Coronary artery (tissue), 2 donors: ENCODE results near the gene PLEK2.
"Not testable (repeated sequence)": the region's sequence is repeated elsewhere in the genome, so short reads cannot be mapped to it uniquely, and the experiment has no call there.

Experiments used
- DNase-seq: peaks from one replicate; pipeline ENCODE4 v3.0.0-alpha.2; 2017; ENCODE audit warnings: low spot score
- H3K27ac ChIP-seq, 2 donors: fragments of 200-600 bp; sonication (generic); one replicate each; pipeline ENCODE4 v1.5.1; 2016 to 2019
- H3K4me3 ChIP-seq: fragments of 200-600 bp; sonication (generic); 2 replicates; pipeline ENCODE4 v1.5.1; 2016; ENCODE audit warnings: mild to moderate bottlenecking, moderate library complexity
- TF ChIP-seq, protein P1 (sequence below): fragments of 200-600 bp; sonication (generic); IDR thresholded peaks from one replicate; pipeline ENCODE4 v1.5.1; 2019; ENCODE audit warnings: antibody characterized with exemption

Gene PLEK2

DNA sequence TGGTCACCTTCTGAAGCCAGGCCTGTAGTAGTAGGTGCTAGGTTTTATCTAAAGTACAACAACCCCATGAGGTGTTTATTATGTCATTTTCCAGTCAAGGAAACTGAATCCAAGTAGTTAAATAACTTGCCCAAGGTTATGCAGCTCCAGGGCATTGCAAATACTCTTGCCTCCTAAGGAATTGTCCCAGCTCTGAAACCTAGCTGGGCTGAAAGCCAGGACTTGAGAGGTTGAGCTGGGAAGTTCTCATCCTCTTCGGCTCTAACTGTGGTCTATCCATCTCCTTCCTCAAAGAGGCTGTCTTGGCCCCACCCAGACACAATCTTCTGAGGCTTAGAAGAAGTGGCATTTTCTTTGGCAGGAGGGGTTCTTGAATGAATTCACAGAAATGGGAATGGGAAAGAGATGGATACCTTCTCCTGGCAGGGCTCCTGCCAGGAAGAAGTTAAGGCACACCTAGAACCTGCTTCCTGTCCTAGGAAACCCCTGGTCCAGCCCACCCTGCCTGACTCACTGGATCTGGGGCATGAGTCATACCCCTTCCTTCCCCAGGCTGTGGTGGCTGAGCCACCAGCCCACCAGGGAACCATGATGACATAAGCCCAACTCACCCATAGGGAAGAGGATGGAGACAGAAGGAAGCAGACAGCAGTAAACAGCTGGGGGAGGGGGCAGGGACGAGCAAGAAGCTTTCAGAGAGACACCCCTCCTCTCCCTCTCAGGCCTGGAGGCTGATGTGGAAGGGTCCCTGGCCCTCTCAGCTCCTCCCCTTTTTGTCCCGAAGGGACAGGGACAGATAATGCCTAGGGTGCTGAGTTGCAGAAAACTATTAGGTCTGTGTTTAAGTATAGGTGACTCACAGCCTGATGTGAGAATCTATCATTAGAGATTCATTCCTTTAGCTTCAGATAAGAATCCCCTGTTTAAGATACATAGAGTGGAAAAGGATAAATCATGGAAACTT, 2.1 kb upstream of the PLEK2 start:
- no peak for DNase-seq
- no peak overlapping the region for H3K27ac ChIP-seq
- H3K4me3 ChIP-seq = no peak overlapping the region
- TF ChIP-seq, protein P1, sequence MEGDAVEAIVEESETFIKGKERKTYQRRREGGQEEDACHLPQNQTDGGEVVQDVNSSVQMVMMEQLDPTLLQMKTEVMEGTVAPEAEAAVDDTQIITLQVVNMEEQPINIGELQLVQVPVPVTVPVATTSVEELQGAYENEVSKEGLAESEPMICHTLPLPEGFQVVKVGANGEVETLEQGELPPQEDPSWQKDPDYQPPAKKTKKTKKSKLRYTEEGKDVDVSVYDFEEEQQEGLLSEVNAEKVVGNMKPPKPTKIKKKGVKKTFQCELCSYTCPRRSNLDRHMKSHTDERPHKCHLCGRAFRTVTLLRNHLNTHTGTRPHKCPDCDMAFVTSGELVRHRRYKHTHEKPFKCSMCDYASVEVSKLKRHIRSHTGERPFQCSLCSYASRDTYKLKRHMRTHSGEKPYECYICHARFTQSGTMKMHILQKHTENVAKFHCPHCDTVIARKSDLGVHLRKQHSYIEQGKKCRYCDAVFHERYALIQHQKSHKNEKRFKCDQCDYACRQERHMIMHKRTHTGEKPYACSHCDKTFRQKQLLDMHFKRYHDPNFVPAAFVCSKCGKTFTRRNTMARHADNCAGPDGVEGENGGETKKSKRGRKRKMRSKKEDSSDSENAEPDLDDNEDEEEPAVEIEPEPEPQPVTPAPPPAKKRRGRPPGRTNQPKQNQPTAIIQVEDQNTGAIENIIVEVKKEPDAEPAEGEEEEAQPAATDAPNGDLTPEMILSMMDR = no peak

DNA sequence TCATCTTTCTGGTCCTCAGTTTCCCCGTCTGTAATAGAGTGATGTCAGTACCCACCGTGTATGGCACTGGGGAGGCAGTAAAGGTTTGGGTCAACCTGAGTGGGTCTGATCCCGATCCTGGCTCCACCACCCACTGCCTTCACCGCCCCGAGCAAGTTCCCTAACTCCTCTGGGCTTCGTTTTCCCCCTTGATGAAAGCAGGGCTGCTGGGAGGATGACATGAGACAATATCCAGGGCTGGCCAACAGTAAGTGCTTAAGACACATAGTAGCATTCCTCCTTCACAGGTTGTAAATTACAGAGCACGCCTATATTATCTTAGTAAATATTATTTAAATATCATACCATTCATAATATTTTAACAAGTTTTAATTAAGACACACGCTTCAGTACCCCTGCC, 595 bp downstream of the PLEK2 start:
- TF ChIP-seq, protein P1 = no peak
- H3K27ac ChIP-seq = no peak overlapping the region
- DNase-seq = no peak
- H3K4me3 ChIP-seq = peak overlapping the region; percentile 70

DNA sequence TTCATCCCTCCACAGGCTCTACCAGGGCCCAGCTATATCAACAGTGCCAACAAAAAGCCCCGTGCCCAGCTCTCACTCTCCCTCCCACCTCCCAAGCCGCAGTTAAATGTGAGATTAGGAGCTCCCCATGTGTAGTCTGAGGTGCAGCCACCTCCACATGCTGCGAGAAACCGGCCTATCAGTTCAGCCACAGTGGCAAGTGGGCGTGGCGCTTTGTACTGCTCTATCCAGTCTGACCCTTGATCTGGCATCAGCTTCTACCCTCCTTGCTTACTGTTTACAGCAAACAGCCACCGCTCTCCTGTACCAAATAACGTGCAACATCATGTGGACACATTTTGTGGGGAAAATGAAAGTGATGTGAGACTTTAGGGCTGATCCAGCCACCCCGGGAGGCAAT, 1.7 kb downstream of the PLEK2 start:
- Histone ChIP-seq H3K27ac (no peak overlapping the region), H3K4me3 (no peak overlapping the region)
- no peak for DNase-seq
- TF ChIP-seq, protein P1 = no peak

DNA sequence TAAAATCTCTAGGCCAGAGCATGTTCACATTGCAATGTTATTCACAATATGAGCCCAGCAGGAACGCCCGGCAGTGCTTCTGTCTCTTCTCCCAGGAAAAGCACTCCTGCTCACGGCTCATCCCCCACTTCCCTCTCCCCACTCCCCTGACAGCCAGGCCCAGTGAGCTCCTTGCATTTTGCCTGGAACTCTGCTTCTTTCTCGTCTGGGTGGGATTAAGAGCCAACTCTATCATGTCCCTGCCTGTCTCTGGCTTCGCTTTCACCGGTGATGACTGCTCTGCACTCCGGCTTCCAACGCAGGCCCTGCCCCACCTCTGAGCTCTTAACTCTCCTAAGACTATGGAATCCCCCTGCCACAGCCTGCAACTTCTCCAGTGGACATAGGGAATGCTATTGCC, 2.5 kb downstream of the PLEK2 start:
- no peak overlapping the region for H3K27ac ChIP-seq
- no peak for DNase-seq
- H3K4me3 ChIP-seq = no peak overlapping the region
- TF ChIP-seq, protein P1 = no peak

DNA sequence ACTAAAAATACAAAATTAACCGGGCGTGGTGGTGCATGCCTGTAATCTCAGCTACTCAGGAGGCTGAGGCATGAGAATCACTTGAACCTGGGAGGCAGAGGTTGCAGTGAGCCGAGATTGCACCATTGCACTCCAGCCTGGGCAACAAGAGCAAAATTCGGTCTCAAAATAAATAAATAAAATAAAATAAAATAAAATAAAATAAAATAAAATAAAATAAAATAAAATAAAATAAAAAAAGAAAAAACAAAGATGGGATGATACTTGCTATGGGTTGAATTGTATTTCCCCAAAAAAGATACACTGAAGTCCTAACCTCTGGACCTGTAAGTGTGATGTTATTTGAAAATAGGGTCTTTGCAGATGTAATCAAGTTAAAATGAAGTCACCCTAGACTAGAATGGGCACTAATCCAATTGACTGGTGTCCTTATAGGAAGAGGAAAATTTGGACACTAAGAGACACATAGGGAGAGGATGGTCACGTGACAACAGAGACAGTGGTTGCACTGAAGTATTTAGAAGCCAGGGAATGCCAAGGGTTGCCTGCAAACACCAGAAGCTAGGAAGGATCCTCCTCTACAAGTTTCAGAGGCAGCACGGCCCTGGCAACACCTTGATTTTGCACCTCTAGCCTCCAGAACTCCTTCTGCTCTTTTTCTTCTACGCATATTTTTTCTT, 3.7 kb downstream of the PLEK2 start:
- DNase-seq, H3K27ac ChIP-seq, H3K4me3 ChIP-seq: not testable (repeated sequence)

DNA sequence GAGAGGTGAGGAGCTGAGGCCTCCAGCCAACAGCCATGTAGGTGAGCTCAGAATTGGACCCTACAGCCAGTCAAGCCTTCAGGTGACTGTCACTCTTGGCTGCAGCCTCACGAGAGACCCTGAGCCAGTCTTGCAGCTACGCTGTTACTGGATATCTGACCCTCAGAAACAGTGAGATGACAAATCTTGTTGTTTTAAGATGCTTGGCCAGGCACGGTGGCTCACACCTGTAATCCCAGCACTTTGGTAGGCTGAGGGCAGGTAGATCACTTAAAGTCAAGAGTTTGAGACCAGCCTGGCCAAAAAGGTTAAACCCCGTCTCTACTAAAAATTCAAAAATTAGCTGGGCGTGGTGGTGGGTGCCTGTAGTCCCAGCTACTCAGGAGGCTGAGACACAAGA, 6.2 kb downstream of the PLEK2 start:
- TF ChIP-seq, protein P1 = no peak
- H3K27ac ChIP-seq = no peak overlapping the region
- peak; percentile 7 for DNase-seq
- no peak overlapping the region for H3K4me3 ChIP-seq

DNA sequence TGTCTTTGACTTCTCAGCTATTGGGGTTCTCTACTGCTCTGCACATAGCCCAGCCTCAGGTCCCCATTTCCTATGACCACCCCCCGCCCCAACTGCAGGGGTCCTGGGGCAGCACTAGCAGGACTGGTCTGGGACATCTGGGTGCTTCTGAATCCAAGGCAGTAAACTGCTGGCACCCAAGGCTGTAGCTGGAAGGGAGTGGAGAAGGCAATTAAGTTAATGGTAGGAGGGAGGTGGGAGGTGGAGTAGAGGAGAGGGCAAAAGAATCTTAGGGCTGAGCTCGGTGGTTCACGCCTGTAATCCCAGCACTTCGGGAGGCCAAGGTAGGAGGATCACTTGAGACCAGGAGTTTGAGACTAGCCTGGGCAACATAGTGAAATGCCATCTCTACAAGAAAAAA, 11.5 kb downstream of the PLEK2 start:
- no peak for DNase-seq

More for the DNA sequence above, 11.5 kb downstream of the PLEK2 start:
- TF ChIP-seq, protein P1 = no peak
- Histone ChIP-seq H3K27ac (no peak overlapping the region), H3K4me3 (no peak overlapping the region)
